Measurements from ENCODE around the gene ZNF221.
"Not testable (repeated sequence)": the region's sequence is repeated elsewhere in the genome, so short reads cannot be mapped to it uniquely, and the experiment has no call there.

The ZNF221 gene

DNA sequence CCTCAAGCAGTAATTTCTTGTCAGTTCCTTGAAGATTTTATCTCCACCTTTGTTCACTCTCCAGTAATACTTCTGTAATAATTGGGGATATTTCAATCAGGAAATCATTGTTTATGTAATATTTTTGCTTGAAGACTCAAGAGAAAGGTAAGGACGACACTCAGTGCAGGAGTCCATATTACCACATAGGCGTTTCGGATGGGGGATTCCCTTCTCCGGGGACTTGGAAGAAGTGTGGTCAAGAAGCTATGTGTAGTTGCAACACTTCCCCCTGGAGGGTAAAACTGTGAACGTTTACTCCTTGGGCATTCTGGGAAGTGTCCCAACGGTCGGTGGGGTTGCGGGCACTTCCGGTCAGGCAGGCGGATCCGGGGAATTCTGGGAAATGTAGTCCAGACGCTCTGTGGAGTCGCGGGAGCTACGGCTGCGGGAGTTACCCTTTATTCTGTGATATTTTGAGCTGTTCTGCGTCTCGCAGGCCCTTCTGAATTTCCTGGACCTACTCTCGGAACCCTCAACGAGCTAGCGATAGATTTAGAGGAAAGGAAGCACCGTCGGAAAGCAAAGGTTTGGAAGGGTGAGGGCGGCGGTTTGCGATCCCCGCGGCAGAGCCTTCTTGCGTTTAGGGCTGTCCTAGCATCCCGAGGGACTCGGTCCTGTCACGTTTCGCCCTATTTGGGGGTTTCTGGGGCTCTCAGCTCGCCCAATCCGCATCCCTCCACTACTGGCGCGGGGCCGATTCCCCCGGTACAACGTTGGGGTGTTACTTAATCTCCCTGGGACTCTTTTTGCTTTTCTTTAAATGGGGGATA lies at the start of gene ZNF221:
ZNF221 (plus strand) TSS at position 395 of the 812 bp plus-strand sequence. CDS start 11,499 bp downstream, outside the sequence.
- peak; percentile 74 for DNase-seq

DNA sequence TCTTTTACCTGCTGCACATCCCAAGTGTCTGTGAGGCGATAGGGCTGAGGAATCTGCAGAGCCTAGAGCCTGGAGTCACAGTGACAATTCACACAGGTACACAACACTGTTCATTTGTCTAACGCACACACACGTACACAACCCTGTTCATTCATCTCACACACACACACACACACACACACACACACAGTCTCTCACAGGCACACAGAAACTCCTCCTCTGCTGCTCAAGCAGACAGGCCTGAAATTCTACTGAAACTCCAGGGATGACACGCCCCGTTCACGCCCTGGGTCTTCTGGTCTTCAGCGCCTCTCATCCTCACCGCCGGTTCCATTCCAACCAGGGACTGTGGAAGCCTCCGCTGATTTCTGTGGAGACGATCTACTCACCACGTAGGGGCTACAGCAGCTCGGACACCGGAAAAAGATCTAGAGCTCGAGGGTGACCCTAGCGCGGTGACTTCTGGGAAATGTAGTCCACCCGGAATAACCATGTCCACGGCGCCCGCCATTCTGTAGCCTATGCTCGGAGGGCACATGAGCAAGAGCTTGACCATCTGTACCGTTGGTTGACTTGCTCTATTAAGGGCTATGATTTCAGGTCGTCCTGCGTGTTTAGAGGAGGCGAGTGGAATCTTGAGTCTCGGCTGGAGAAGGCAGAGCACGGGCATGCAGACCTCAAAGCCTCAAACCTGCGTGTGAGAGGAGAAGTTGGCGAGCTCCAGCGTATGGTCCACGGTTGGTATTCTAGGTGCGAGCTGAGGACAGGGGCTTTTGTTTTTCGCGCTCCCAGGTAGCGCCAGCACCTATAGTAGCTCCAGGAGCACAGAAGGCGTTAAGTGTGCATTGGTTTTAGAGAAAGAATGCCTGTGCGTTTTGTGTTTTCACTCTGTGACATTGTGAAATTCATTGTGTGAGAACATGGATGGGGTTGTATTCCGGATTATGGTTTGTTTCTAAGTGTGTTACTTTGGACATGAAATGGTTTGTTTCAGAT lies 49.3 kb upstream of the ZNF221 start:
- peak; percentile 68 for DNase-seq

DNA sequence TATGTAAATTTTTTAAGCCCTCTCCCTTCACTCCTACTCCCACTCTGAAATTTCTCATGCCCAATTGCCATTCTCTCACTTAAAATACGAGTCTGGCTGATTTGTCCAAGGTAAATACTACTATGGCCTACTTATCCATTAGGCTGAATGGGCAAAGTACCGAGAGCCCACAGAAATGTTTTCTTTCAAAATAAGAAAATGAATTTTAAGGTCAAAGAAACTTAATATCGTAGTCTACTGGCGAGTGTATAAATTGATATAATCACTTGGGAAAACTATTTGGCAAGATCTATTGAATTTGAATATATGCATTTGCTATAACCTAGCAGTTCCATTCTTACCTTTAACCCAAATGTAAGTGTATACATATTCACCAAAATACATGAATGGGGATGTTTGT lies 48.6 kb upstream of the ZNF221 start:
- no peak for DNase-seq

DNA sequence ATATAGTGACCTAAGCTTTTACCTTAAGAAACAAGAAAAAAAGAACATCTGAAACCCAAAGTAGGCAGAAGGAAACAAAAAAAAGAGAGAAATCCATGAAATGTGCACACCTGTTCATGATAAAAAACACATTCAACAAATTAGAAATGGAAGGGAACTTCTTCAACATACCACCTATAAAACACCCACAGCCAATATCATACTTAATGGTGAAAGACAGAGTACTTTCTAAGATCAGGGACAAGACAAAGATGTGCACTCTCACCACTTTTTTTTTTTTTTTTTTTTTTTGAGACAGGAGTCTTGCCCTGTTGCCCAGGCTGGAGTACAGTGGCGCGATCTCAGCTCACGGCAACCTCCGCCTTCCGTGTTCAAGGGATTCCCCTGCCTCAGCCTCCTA lies 45.1 kb upstream of the ZNF221 start:
- DNase-seq, result no peak

DNA sequence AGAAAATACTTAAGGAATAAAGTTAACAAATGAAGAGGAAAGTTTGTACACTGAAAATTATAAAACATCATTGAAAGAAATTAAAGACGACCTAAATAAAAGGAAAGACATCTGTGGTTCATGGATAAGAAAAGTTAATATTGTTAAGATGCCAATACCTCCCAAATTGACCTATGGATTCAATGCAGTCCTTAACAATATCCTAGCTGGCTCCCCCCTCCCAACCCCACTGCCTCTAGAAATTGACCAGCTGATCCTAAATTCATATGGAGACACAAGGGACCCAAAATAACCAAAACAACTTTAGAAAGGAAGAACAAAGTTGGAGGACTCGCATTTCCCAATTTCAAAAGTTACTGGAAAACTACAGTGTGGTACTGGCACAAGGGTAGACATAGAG lies 44.3 kb upstream of the ZNF221 start:
- DNase-seq, result no peak

DNA sequence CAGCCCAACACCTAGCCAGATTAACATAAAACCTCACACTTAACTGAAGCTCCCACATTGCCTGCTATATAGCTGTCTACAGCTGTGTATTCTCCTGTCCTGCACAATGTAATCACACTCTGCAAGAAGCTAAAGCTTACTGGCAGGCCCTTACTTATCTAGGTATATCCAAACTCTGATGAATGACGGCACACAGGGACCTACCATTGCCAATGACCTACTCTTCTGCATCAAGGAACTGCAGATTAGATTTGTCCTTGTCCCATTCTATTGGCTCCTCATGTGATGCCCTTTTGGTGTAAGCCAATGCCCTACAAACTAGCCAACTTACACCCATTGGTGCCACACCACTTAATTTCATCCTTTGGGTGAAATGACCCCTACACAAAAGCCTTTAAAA lies 42.4 kb upstream of the ZNF221 start:
- DNase-seq, result no peak

DNA sequence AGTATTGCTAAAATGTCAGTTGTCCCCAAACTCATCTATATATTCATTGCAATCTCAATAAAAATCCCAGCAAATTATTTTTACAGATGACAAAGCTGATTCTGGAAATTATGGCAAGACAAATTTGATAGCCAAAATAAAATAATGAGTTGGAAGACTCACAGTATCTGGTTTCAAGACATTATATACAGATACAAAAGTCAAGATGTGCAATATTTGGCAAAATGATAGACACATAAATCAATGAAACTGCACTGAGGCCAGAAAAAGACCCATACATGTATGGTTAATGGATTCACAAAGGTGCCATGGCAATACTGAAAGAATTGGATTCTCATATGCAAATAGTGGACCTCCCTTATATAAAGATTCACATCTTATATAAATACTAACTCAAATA lies 40.1 kb upstream of the ZNF221 start:
- DNase-seq, result no peak

DNA sequence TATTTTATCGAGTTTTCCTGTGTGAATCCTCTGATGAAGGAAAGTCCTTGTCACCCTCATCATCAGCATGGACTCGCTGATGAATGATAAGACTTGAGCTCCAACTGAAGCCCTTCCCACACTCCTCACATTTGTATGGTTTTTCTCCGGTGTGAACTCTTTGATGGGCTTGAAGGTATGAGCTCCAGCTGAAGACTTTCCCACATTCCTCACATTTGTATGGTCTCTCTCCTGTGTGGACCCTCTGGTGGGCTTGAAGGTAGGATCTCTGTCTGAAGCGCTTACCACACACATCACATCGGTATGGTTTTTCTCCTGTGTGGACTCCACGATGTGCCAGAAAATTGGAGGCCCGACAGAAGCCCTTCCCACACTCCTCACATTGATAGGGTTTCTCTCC lies 37.6 kb upstream of the ZNF221 start:
- no peak for DNase-seq

DNA sequence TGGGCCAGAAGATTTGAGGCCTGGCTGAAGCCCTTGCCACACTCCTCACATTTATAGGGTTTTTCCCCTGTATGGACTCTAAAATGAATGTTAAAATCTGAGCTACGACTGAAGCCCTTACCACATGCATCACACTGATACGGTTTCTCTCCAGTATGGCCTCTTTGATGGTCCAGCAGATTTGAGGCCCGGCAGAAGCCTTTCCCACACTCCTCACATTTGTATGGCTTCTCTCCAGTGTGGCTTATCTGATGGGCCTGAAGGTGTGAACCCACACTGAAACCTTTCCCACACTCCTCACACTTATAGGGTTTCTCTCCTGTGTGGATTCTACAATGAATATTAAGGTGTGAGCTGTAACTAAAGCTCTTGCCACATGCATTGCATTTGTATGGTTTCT lies 37.0 kb upstream of the ZNF221 start:
- no peak for DNase-seq

DNA sequence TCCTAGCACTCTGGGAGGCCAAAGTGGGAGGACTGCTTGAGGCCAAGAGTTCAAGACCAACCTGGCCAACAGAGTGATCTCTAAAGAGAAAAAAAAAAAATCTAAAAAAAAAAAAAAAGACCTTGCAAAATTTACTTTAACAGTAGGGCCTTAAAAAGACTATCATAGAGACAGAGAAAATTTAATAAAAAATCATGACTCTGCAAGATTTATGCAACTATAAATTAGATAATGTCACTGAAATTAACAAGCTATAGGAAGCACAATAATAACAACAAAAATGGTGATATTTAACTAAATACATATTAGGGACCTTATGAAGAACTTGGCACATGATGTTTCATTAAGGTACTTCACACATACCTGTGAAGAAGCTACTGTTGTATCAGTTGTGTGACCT lies 27.2 kb upstream of the ZNF221 start:
- no peak for DNase-seq

DNA sequence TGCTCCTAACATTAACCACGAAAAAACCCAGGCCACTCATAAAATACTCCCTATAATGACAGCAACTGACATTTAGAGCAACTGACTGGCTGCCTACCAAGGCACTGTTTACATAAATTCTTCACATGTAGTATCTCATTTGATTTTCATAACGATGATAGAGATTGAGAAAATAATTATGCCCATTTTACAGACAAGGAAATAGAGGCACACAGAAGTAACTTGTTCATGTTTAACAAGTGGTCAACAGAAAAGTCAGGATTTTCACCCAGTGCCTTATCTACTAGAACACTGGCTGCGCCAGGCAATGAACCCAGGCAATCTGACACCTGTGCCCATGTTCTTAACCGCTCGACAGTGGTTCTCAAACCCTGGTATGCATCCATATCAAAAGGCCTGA lies 22.2 kb upstream of the ZNF221 start:
- DNase-seq, result no peak

DNA sequence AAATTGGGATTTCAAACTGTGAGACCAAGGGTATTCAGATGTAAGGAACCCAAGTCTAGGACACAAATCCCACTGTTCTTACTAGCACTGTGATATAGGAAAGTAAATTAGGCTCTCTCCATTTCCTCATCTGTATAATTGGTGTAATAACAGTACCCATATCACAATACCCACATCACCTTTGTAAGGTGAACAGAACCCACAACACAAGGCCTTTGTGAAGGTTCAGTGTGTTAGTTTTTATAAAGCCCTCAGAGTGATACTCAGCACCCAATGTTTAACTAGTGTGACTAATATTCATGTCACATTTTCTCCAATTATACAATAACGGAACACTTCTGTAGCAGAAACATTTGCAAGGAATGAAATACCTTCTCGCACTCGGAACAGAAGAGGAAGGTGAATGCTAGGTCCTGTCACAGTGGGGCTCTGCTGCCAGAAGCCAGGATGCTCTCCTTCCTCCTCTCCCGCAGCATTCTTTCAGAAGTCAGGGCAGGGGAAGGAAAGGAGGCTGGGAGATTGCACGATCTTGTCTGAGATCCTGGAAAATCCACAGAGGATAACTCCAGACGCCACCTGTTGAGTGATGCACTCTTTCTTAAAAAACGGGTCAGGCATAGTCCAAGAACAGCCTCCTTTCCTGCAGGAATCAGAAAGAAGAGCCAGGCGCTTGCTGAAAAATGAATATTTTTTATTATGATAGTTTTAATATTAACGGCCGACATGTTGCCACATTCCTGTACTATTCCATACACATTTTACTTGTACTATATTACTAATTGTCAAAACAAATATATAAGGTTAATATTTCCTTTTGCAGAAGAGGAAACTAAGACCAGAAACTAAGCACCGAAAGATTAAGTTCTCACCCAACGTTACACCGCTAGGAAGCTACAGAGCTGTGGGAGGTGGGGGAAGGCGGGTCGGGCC lies 16.7 kb upstream of the ZNF221 start:
- no peak for DNase-seq

DNA sequence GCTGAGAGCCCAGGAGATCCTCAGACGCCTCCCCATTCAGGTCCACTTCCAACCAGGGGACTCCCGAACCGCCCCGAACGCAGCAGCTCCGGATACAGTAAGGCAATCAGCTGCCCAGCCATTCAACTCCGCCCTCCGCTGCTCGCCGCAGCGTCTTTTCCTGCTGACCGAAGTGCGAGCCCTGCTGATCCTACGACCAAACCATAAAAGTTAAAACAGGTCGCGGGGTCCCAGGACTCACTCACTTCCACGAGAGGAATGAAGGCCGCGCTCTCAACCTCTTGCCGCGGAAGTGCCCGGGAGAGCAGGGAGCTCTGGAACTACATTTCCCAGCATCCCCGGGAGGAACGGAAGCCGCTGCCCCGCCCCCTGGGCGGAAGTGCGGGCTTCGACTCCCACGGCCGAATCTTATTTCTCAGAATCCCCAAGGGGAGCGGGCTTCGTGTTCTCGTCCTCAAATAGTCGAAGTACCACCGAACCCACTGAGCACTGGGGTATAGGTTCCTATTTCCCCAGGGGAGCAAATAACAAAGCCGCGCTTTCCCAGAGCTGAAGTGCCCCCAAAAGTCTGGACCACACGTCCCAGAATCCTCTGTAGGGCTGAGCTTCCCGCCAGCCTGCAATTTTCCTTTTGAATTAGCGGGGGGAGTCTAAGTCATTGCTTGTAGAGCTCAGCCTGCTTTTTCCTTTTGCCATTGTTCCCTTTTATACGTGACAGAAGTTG lies 15.9 kb upstream of the ZNF221 start, which contains the start of gene ZNF45:
ZNF45 (minus strand) TSS at position 298 of the 724 bp plus-strand sequence. CDS start 13,097 bp downstream, outside the sequence.
- DNase-seq, result peak; percentile 86

DNA sequence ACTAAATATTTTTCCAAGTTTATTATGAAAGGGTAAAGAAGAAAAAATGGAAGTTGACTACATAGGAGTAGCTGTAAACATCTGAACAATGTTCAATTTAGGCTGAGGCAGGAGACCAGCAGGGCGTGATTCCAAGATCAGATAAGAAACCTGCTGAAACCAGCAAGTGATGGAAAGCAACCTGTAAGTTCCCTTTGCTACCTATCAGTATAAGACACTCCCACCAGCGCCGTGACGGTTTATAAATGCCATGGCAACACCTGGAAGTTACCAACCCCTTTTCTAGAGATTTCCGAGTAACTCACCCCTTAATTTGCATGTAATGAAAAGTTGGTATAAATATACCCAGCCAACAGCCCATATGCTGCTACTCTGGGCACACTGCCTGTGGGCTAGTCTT lies 14.8 kb upstream of the ZNF221 start:
- DNase-seq, result no peak

DNA sequence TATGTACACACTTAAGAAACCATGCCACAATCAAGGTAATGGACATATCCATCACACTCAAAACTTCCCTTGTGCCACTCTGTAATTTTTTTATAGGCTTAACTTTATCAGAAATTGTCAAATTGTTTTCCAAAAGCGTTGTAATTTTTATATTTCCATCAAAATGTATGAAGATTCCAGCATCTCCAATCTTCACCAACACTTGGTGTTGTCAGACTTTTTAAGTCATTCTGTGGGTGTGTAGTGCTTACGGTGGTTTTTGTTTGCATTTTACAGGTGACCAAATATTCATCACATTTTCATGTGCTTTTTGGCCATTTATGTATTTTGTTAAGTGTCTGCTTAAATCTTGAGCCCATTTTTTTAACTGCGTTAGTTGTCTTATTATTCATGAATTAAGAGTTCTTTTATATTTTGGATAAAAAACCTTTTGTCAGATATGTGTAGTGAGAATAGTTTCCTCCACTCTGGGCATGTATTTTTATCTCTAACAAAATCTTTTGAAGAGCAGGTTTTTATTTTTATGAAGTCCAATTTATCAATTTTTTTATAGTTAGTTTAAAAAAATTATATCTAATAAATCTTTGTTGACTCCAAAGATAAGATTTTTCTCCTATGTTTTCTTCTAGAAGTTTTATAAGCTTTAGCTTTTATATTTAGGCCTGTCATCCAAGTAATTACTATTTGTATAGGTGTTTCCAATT lies 11.3 kb upstream of the ZNF221 start:
- DNase-seq, result no peak

DNA sequence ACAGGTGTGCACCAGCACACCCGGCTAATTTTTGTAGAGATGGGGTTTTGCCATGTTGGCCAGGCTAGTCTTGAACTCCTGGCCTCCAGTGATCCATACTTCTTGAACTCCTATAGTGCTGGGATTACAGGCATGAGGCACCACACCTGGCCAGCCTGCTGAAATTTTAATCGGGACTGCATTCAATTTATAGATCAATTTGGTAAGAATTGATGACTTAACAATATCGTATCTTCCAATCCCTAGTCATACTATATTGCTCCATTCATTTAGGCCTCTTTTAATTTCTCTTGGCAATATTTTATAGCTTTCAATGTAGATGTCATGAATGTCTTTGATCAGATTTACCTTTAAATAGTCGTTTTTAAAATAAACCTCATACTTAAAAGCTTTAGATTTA lies 10.3 kb upstream of the ZNF221 start:
- DNase-seq, result no peak

DNA sequence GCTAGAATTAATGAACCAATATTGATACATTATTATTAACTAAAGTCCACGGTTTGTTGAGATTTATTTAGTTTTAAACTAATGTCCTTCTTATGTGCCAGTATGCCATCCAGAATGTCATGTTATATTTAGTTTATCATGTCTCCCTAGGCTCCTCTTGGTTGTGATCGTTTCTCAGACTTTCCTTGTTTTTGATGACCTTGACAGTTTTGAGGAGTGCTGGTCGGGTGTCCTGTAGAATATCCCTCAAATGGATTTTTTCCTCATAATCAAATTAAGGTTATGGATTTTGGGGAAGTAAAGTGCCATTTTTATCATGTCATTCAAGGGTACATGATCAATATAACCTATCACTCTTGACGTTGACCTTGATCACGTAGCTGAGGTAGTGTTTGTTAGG lies 9.8 kb upstream of the ZNF221 start:
- DNase-seq, result no peak

DNA sequence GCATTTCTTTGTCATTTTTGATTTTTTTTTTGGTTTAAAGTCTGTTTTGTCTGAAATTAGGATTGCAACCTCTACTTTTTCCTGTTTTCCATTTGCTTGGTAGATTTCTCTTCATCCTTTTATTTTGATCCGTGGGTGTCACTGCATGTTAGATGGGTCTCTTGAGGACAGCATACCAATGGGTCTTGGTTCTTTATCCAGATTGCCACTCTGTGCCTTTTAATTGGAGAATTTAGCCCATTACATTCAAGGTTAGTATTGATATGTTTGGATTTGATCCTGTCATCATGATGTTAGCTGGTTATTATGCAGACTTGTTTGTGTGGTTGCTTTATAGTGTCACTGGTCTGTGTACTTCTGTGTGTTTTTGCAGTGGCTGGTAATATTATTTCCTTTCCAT lies 3.6 kb upstream of the ZNF221 start:
- DNase-seq, result not testable (repeated sequence)

DNA sequence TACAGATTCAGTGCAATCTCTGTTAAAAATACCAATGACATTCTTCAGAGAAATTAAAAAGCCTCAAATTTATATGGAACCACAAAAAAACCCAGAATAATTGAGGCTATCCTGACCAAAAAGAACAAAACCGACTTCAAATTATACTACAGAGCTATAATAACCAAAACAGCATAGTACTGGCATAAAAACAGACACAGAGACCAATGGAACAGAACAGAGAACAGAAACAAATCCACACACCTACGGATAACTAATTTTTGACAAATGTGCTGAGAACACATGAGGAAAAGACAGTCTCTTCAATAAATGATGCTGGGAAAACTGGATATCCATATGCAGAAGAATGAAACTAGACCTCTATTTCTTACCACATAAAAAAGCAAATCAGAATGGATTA lies 1.2 kb upstream of the ZNF221 start:
- not testable (repeated sequence) for DNase-seq

DNA sequence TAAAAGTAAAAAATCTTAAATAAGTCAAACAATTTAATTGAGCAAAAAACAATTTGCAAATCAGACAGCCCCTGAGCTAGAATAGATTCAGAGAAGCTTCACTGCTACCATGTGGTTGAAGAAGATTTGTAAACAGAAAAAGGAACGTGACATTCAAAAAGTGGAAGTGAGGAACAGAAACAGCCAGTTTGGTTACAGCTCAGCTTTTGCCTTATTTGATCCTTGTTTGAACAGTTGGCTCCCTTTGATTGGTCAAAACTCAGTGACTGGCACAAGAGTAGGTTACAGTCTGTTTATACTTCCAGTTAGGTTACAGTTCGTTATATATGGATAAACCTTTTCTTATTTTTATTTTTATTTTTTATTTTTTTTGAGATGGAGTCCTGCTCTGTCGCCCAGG lies 5.8 kb downstream of the ZNF221 start:
- DNase-seq, result no peak

DNA sequence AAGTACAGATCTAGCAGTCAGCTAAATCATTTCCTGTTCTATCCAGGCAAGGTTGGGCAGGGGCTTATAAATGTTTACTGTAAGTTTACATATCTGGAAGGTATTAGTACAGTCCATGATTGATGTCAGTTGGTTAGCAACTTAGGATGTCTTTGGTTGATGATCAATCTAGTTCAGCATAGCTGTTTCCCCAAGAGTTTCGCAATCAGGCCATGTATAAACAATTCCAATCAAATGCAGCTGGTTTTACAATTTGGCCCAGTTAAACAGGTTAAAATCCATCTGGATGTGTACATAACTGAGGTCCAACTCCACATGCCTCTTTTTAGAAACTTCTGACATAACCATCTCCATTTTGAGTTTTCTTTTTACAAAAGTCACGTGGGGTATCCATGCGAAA lies 6.9 kb downstream of the ZNF221 start:
- DNase-seq, result no peak
